ENCODE results near the gene SNCG.
A peak's percentile ranks its signal among the peaks of the same experiment; 100 is the strongest.
"Not testable (repeated sequence)": the region's sequence is repeated elsewhere in the genome, so short reads cannot be mapped to it uniquely, and the experiment has no call there.

The SNCG gene

DNA sequence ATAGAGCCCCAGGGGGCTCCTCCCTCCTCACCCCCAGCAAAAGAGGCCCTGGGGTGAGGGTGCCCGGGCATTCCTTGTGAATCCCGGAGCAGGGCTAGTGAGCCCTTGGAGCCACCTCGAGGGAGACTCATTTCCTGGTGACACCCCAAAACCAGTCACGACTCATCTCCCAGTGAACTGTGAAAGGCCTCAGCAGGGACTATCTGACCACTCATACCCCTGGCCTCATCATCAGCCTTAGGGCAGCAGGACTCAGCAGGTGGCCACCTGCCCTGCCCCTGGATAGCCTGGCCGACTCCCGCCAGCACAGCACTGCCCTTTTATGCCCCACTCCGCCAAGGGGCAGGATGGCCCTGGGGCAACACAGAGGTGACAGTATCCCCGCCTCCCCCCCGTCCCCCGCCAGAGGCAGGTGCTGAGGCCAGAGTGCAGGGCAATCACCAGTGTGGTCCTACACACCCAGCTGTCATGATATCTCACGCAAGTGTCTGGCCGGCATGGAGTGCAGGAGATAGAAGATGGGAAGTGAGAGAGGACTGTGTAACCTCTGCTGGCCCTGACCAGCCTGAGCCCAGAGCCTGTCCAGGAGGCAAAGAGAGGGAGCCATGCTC, 3.2 kb downstream of the SNCG start:
- DNase-seq = peak; percentile 49

DNA sequence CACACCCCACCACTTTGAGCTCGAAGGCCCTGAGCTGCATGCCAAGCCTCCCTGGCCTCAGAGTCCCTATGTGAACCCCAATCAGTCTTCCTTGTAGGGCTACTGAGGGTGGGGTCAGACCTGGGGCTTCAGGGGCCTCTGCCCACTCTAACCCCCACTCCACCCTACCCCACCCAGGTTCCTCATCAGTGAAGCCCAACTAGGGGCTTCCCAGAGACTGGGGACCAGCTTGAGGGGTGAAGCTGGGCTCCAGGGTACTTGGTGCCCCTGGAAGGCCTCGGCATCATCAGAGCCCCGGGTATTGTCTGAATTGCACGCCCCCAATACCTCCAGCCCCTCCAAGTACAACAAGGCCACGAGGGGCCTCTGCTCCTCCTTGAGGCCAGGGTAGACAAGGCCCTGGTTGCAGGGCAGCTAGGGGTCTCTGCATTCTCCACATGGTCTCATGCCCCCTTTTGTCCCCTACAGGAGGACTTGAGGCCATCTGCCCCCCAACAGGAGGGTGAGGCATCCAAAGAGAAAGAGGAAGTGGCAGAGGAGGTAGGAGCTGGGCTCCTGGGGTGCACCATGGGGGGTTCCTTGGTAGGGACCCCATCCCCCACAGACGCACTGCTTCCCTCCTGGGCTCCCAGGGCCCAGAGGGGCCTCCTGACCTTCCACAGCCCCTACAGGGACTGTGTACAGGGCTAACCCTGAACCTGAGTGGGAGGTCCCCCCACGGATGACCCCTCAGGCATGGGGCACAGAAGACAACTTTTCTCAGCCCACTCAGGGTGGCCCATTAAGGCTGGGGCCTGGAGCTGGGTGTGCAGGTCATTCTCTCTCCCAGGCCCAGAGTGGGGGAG, 4.0 kb downstream of the SNCG start:
- DNase-seq = no peak

DNA sequence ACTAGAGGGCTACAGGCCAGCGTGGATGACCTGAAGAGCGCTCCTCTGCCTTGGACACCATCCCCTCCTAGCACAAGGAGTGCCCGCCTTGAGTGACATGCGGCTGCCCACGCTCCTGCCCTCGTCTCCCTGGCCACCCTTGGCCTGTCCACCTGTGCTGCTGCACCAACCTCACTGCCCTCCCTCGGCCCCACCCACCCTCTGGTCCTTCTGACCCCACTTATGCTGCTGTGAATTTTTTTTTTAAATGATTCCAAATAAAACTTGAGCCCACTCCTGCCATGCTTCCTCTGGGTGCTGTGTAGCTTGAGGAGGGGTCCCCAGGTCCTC, 4.5 kb downstream of the SNCG start:
- DNase-seq = no peak

DNA sequence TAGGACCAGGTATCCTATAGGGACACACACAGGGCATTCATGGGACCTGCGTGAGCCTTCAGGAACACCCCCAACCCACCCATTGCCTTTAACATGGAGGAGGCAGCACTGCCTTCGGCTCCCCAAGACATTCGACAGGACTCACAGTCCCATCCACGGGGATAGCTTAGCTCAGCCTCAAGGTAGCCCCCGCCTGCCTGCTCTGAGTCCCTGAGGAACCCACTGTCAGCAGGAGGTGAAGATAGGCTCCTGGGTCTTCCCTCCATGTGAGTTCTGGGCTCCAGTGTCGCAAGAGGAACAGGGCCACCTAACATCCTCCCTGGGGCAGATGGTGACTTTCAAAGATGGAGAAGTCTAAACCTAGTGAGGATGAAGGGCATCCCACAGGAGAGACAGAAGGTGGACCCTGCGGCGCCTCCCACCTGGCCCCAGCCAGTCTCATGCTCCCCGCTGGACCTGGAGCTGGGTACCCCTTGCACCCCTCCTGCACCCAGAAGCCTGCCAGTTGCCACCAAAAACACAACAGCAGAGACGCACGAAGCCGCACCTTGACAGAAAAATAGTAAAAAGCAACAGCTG, 5.0 kb downstream of the SNCG start:
- no peak for DNase-seq

DNA sequence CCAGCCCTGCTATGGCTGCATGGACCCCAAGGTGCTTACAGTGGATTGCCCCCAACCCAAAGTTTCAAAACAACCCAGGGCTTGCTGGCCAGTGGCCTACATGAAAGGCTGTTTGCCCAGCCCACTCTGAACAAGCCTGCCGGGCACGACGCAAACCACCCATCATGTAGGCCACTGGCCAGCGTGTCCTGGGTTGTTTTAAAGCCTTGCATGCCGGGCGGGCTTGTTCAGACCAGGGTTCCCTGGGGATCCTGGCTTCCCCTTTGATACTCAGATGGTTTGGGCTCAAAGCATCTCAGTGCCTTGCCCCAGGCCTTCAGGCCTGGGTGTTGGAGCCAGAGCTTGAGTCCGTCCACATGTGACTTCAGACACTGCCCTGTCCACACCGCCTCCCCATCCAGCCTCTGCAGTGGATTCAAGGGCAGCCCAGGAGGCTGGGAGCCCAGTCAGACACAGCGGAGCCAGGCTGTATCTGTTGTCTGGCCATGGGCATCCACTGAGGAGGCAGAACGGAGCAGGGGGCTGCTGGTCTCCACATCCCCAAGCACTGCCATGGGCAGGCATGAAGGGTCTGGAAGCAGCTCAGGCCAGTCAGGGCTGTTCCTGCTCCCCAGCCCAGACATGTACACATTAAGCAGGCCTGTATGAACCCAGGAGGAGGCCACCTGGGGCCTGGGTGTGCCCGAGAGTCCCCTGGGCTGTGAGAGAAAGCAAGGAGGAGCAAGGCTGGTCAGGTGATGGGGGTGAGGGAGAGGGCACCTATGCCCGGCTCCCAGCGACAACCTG, 5.9 kb downstream of the SNCG start:
- DNase-seq = no peak

DNA sequence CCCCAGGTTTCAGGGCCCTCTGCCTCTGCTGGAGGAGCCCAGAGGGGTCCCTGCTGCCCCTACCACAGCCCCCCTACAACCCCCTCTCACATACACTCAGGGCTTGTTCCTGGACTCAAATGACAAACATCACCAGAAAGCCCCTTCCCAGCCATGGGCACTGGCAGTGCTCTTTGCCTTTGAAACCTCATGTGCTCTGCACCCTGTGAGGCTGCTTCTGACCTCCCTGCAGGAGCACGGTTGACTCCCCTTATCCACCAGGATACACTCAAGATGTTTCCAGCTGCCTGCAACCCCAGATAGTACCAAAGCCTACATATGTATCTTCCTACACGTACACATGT, 6.4 kb downstream of the SNCG start:
- DNase-seq = no peak

DNA sequence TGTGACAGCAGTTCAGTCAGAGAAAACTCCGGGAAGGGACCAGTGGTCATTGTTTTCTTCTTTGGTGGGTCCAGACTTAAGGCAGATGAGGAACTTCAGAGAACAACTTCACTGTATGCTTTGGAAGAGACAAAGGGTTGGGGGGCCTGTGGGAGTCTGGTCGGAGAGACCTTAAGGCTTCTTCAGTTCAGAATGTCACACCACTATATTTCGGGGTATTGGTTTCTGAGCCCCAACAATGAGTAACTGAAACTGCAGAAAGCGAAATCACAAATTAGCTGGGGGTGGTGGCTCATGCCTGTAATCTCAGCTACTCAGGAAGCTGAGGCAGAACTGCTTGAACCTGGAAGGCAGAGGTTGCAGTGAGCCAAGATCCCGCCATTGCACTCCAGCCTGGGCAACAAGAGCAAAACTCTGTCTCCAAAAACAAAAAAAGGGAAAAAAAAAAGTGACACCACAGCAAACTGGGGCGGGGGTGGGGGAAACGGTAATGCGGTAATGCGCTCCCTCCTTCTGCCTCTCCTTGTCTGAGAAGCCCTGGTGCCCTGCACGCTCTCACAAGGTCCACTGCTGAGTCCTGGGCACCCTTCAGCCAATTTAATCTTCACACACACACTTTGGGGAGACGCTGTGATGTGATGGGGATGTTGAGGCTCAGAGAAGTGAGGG, 7.7 kb downstream of the SNCG start:
- no peak for DNase-seq

DNA sequence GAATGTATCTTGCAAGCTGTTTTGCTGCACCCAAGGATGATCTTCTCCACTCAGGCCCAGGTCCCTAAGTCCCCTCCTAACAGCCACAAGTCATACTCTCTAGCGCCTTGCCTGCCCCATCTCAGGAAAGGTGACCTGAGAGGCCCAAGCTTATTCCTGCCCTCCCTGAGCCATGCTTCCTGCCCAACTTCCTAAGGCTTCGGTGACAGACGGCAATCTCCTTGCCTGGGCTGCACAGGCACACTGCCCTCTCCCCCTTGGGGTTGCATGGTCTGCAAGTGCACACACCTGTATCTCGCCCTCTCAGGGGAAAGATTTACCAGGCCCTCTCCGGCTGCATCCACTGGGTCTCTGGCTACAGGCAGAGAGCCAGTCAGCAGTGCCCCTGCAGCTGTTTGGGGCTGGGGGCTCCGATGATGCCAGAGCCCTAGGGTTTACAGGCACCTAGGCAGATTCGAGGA, 9.1 kb downstream of the SNCG start:
- DNase-seq = no peak

DNA sequence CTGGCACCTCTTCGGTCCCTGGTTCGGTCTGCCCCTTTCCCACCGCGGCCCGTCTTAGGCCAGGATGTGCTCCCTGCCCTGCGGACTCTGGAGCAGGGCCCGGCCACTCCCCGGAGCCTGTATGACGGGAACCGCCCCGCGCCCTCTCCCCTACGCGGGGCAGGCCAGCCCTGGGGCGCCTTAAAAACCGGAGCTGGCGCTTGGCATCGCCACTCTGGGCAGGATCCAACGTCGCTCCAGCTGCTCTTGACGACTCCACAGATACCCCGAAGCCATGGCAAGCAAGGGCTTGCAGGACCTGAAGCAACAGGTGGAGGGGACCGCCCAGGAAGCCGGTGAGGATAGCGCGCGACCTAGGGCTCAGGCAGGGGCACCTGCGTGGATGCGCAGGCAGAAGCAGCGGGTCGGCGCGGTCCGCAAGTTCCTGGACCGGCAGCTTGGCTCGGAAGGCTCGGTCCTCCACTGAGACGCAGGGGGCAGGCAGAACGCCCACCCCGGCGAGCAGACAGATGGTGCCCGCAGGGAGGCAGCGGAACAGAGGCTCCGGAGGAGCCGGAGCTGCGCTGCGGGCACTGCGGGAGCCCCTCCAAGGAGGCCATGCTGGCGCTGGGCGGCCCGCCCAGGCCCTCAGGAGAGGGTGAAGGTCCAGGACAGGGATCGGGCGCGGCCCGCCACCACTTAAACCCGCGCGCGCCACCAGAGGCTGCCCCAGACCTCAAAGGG, 10.0 kb downstream of the SNCG start, which contains the start of gene ADIRF:
Gene ADIRF, plus strand, starts transcription at position 212 of the 723 bp plus-strand sequence. Its CDS starts 63 bp downstream, at position 275.
- no peak for DNase-seq

DNA sequence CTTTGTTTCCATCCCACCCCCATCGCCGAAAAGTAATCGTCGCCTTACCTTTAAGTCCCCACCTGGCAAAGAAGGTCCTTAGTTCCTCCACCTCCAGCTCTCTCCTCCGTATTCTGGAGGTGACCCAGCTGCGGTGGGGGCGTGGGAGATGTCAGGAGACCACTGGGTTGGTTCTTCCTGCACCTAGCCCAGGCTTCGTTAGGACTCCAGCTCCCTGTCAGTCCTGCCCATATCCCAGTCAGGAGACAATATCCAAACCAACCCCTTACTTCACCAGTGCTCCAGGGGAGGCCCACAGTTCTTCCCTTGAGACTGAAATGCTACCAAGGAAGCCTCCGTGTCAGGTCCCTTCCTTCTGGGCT, 10.6 kb downstream of the SNCG start:
- DNase-seq = no peak

DNA sequence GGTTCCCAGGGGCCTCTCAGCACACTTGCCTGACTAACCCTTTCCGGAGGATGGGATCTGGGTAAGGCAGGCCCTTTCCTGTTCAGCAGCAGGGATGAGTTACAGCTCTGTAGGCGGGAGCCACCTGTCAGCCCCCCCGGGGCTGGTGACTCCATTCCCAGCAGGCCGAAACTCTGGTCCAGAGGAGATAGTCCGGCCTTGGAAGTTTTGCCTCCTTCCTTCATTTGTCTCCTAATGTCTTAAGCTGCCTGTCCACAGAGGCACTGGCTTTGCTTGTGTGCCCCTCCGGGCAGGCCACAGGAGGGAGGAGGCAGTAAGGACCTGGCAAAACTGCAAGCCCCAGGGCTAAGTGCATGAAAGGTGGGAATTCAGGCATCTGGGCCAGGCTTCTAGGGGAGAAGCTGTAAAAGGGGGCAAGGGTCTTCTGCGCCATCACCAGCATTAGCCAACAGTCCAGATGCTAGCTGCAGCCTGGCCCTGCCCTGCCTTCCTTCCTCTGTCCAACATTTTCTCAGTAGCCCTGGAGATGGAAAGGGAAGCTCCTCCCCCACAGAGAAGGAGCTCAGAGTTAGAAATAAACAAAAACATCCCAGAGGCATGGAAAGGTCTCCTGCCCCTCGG, 11.1 kb downstream of the SNCG start:
- DNase-seq = no peak

DNA sequence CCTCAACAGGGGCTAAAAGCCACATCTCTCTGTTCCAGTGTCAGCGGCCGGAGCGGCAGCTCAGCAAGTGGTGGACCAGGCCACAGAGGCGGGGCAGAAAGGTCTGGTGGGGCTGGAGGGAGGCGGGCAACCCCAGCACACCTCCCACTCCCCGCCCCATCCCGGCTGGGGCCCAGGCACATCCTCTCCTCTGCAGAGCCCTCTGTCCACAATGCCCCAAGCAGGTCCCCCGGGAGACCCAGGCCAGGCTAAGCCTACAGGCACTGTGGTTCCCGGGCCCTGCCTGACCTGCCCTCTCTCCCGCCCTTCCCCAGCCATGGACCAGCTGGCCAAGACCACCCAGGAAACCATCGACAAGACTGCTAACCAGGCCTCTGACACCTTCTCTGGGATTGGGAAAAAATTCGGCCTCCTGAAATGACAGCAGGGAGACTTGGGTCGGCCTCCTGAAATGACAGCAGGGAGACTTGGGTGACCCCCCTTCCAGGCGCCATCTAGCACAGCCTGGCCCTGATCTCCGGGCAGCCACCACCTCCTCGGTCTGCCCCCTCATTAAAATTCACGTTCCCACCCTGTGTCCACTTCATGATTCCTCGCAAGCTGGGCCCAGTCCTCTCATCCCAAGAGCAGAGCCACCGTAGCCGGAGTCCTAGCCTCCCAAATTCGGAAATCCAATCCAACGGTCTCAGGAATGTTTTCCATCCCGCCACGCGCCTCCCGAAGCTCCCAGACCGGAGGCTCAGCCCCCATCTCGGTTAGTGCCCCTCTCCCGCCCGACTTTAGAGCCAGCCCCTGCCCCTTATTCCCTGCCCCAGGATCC, 12.0 kb downstream of the SNCG start:
- peak; percentile 45 for DNase-seq

DNA sequence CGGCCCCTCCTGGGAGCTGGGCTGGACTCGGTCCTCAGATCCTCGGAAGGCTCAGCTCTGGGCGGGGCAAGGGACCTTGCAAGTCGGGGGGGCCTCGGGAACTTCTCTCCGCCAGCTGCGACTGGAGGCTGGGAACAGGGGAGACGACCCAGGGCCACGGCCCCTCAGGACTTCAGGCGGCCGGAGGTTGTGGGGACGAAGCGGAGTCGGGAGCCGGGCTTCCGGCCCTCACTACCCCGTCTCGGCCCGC, 12.5 kb downstream of the SNCG start:
- DNase-seq = no peak

DNA sequence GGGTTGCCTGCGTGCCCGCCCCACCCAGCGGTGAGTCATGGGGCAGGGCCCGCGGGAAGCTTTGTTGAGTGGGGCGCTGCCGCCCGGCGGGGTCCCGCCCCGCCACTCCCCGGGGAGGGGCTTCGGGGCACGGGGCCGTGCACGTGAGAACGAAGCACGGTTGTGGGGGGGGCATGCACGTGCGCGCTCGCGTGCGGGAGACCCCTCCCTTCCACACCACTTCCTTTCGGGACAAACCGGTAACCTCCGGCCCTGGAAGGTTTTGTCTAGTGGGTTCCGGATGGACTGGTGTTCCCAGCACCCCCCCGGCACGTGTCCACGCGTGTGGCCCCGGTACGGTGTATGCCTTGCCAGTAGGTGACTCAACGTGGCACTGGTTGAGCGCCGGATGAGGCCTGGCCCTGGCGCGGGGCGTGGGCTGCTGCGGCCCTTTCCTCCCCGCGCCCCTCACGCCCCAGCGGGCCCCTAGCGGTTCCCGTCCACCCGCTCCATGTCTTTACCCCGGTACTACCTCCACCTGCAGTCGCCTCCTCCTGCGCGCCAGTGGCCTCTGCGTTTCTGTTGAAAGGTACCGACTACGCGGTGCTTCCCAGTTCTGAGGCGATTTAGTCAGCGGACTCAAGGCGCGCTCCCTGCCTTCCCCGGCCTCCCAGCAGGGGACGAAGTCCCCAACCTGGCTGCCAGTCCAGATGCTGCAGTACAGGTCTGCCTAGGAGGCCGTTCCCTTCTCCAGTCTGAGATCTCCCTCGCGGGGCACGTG, 13.0 kb downstream of the SNCG start:
- peak; percentile 76 for DNase-seq

DNA sequence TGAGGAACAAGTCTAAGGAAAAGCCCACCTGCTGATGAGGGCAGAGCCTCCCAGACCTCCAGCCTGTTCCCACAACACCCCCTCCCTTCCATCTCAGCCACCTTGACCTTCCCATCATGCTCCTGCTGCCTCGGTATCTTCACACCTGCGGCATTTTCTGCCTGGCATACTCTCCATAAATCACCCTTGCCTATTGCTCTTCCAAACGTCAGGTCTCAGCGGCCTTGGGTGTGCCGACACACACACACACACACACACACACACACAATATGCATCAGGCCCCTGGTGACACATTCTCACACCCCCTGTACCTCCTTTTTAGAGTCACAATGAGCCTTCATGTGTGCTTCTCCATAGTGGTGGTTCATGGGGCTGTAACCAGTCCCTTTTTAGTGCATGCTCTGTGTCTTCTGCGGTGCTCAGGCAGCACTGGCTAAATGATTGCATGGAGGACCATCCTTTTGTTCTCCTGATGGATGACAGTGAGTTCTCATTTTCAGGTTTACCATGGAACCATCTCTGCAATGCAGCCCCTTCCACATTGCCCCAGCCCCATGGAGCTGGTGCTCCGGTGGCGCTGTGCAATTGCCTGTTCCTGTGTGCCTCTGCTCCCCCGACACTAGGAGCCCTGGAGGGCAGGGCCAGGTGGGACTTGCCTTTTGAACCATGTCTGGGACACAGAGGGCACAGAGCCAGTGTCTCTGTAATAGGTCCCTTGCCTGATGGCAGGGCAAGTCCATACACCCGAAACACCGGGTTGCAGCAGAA, 14.4 kb downstream of the SNCG start:
- DNase-seq = no peak

DNA sequence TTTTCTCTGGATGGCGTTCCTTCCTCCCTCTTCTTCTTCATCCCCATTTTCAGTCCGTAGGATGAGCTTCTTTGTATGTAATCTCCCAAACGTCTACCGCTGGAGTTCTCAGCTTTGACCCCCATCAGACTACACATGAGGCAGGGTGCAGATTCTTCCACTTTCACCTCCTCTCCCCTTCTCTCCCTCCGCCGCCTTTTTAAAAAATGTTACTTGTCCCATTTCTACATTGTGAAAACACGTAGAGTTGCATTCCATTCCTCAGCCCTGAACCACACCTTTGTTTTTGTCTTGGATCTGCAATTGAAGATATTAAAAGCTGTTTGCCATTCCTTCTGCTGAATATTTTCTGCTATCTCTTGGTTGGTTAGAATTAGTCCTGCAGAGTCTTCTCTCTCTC, 16.1 kb downstream of the SNCG start:
- no peak for DNase-seq

DNA sequence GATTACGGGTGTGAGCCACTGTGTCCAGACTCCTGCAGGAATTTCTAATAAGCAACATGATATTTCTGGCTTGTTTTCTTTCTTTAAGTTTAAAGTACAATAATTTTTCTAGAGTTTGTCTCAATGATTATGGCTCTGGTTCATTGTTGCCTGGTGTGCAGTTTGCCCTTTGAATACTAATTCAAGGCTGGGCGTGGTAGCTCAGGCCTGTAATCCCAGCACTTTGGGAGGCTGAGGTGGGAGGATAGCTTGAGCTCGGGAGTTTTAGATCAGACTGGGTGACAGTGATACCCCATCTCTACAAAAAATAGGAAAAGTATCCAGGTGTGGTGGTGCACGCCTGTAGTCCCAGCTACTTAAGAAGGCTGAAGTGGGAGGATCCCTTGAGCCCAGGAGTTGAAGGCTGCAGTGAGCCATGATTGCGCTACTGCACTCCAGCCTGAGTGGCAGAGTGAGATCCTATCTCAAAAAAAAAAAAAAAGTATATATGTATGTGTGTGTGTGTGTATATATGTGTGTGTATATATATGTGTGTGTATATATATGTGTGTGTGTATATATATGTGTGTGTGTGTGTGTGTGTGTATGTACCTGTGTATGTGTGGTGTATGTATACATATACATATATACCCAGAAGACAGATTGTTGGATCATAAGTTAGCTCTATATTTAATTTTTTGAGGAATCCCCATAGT, 18.1 kb downstream of the SNCG start:
- no peak for DNase-seq

DNA sequence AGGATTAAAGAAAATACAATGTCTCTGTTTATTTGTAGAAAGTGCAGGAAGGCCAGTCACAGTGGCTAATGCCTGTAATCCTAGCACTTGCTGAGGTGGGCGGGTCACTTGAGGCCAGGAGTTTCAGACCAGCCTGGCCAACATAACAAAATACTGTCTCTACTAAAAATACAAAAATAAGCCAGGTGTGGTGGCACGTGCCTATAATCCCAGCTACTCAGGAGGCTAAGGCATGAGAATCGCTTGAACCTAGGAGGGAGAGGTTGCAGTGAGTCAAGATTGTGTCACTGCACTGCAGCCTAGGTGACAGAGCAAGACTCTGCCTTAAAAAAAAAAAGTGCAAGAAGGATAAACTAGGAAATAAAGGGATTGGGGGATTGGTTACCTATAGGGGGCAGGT, 20.1 kb downstream of the SNCG start:
- DNase-seq = not testable (repeated sequence)

DNA sequence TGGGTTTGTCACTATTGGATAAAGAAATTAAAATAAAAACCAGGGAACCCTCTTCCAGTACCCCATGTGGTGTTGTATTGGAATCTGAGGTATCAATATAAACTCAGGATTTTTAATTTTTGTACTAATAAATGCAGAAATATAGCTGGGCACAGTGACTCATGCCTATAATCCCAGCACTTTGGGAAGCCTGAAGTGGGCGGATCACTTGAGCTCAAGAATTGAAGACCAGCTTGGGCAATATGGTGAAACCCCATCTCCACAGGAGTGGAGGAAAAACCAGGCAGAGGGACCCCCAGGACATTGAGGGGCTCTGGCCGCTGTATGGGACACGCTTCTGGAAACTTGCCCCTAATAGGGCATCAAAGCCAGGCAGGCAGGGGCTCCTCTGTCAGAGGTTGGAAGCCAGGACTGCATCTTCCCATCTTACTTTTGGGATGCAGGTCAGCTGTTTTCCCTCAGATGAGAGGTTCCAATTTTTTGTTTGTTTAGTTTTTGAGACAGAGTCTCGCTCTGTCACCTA, 21.0 kb downstream of the SNCG start:
- DNase-seq = no peak
